Measurements from ENCODE around the gene CACNG1.

DNA sequence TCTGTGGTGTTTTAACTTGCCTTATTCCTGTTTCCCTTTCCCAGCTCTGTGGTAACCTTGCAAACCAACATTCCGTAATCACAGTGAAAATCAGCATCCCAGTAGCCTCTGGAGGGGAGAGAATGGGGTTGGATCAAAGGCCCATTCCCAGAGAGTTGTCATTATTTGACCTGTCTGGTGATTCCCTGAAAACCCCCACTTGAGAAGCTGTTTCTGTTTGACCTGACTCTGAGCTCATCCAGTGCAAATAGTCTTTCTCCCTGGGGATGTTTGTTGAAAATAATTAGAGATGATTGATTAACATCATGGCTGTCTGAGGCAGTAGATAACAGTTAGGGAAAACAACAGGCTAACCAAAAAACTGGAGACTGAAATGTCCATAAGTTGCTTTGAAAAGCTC is 3.0 kb downstream of the CACNG1 start:
- TF ChIP-seq POLR2A (IDR thresholded peaks at IDR 0.05) (no peak), CTCF (IDR thresholded peaks at IDR 0.05) (no peak)

Measured in testis (tissue), 2 donors.